Effector CD4-positive, alpha-beta T cell (primary cell): Measurements from ENCODE around the gene SLC8A1. TPM values are rescaled to one million over a fixed set of nuclear protein-coding genes. Genes with fewer than 3 reads are reported as not detected.

Source experiments
- DNase-seq: peaks from one replicate; pipeline ENCODE4 v3.0.0-alpha.2; 2020
- total RNA-seq: gene quantifications from one replicate; lab custom pipeline; 2026; lab: John Stamatoyannopoulos, UW

The SLC8A1 gene
- total RNA-seq: not detected

GRCh38 chr2:40451918-40452605 lies at the start of gene SLC8A1:
SLC8A1 (minus strand) TSS chr2:40452090.
- no peak for DNase-seq

DNA sequence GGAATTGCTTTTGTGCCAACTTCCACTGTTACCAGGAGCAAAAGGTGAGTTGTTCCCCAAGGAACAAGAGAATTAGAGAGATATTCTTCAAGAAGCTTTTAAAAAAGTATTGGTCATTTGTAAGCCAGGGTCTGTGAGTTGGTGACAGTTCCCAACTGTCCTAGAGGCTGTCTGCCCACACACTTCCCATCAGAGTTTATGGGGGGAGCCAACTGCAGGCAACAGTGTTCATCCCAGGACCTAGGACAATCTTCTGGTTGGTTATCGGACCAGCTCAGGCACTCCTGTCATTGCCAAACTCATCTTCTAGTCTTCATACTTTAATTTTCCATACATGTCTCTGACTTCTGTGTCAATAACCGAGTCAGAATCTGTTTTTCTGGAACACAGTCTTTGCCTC lies 47.5 kb upstream of the SLC8A1 start:
- DNase-seq: no peak

GRCh38 chr2:40497251-40497859 lies 45.5 kb upstream of the SLC8A1 start:
- DNase-seq: no peak

DNA sequence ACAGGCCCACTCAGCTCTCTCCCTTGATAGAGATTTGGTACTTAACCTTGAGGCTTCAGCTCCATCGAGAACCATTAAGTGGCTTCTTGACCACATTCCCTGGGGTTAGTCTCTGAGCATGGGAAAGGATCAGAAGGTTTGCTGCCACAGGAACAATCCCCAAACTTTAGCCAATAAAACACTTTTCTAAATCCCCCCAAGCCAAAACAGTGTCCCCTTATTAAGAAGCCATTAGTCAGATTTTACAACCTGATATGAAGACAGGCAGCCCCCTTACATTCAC lies 37.7 kb upstream of the SLC8A1 start:
- DNase-seq: no peak

- no peak for DNase-seq
Observed at GRCh38 chr2:40488927-40489677, 37.2 kb upstream of the SLC8A1 start.

GRCh38 chr2:40488101-40488601 lies 36.3 kb upstream of the SLC8A1 start:
- DNase-seq: no peak

DNA sequence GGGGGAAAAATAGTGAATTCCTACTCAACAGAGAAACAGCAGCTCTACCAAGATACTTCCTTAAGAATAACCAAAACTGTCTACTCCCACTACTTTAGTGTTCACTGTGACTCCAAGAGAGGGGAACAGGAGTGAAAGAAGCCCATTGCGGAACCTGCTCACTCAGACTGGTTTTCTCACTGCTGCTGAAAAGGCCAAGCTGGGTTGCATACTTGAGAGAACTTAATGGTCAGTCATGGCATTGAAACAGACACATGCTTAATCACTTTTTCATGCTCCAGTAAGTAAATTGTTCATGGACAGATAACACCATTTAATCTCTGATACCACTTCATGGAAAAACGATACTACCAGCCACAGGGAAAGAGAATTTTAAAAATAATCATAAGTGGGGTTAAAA lies 35.7 kb upstream of the SLC8A1 start:
- DNase-seq: no peak

DNA sequence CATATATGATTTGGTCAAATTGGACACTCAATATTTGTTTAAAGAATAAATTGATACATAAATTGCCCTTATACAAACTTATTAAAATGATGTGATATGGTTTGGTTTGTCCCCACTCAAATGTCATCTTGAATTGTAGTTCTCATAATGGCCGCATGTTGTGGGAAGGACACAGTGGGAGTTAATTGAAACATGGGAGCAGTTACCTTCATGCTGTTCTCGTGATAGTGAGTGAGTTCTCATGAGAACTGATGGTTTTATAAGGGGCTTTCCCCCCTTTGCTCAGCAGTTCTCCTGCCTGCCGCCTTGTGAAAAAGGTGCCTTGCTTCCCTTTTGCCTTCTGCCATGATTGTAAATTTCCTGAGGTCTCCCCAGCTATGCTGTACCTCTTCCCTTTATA lies 34.0 kb upstream of the SLC8A1 start:
- no peak for DNase-seq

DNA sequence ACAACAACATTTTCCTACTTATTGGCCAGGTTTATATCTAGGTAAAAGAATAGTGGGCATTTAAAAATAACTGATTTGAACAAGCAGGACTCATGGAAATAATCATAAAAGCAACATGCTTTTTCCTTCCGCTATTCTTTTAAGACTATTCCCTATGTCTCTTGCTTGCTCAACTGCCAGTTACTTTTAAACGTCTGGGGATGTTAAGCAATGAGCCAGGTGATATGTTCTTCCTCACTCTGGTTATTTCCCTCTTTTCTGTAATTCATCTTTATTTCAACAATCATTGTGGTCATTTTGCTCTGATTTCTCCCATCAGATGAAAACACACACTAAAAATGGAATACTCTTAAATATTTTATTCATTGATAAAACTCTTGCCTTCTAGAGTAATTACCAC lies 33.4 kb upstream of the SLC8A1 start:
- DNase-seq: no peak

DNA sequence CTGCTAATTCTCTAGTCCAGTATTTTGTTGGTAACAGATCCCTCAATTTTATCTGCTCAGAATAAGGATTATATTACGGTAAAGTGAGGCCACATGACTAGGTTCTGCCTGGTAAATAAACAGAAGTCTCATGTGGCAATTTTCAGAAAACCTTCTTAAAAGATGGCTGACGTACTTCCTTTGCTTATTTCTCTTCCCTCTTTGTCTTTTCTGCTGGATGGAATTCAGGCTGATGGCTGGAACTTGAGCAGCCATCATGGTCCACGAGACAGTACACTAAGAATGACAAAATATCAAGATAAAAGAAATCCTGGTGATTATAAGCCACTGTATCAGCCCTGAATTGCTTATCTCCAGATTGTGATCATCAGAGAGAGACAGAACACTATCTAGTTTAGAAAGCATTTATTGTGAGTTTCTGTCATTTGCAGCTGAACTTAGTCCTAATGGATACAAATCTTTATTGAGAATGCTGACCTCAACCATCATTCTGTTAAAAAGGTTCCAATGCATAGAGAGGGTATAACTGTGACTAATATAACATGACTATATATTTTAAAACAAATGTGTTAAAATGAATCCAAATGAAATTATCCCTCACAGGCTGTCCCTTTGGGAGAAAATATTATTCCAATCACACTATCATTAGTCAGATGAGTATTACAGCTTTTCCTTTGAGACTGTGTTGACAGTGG lies 31.8 kb upstream of the SLC8A1 start:
- DNase-seq: no peak

DNA sequence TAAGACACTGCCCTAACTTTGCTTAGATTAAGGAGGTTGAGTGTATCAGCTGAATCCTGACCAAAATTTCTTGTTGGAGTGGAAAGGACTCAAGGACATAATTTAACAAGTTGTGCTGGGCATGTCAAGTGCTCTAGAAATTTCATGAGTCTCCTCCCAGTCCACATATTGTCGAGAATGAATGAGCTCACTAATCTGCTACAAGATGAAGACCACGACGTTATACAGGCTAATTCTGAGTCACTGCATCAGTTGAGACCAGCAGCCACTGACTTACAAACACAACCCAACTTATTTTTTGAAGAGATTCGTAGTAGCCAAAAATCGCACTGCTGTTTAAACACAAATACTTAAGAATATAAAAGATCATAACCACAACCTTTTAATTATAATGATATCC lies 28.7 kb upstream of the SLC8A1 start:
- no peak for DNase-seq

GRCh38 chr2:40480073-40480472 lies 28.2 kb upstream of the SLC8A1 start:
- DNase-seq: no peak

DNA sequence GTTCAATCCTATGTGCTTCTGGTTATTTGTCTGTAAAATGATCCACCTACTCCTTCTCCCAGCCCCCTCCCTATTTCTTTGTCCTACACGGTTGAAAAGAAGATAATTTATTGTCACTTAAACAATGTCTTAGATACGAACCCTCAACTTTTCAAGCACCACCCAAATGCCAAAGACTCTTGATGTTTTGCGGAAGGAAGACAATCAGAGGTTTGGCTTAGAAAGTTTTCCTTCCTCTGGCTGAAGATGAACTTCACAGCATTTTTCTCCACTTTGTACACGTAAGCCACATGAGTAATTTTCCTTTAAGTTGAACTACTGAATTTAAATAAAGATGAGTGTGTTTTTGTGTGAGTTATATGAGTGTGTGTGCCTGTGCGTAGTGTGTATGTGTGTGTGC lies 25.5 kb upstream of the SLC8A1 start:
- DNase-seq: no peak

DNA sequence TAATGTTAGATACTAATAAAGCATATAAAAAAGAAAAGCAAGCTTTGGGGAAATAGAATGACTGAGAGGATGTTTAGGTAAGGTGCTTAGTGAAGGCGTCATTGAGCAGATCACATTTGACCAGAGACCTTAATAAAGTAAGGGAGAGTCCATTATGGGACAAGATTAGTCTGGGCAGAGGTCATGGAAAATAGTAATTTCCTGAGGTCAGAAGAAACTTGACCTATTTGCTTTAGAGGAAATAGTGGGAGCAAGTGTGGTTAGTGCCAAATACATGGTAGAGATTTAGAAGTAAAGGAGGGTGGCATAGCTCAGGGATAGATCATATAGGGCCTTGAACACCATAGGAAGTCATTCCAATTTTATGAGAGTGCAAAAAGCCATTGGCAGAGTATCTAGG lies 24.5 kb upstream of the SLC8A1 start:
- DNase-seq: no peak

GRCh38 chr2:40474306-40474705 lies 22.4 kb upstream of the SLC8A1 start:
- DNase-seq: no peak

- no peak for DNase-seq
Observed at GRCh38 chr2:40471866-40472265, 20.0 kb upstream of the SLC8A1 start.

DNA sequence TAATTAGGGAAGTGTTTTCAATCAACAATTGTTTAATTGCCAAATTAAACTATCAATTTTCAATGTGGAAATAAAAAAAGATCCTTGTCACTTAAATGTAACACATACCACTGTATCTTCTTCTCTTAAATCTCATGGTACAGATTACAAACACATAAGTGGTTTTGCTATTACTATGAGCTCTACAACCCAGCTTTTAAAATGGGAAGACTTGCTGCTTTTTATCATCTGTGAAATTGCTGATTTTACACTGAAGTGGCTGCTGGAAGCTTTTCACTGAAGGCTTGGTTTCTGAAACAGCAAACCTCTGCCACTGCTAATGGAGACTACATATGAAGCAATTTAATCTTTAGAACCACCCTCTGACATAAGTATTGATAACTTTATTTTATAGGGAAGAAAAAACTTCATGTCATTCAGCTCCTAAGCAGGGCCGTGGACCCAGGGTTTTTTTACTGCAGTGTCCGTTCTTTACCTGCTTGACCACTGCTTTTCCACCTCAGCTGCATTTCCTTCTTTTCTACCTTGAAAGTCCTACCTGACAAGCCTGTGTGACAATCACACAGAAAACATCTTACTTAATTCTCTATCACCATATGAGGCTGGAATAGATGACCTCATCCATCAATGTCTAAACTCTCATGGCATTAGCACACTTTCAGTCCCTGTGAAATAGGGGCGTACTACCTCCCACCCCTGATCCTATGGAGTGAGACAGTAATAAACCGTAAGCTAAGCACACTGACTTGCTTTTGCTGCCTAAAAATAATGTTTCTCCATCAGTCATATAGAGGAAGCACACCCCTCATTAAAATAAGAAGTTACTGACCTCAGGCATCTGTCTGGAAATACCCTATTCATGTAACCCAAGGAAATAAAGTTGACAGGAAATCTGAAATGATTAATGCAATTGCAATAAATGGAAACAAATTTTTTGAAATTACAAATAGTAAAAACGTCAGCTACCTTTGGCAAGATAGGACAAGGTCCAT lies 19.2 kb upstream of the SLC8A1 start:
- DNase-seq: no peak

GRCh38 chr2:40466935-40467572 lies 15.2 kb upstream of the SLC8A1 start:
- no peak for DNase-seq

- DNase-seq: no peak
Observed at GRCh38 chr2:40466332-40466906, 14.5 kb upstream of the SLC8A1 start.

- DNase-seq: no peak
Observed at GRCh38 chr2:40463112-40463511, 11.2 kb upstream of the SLC8A1 start.

DNA sequence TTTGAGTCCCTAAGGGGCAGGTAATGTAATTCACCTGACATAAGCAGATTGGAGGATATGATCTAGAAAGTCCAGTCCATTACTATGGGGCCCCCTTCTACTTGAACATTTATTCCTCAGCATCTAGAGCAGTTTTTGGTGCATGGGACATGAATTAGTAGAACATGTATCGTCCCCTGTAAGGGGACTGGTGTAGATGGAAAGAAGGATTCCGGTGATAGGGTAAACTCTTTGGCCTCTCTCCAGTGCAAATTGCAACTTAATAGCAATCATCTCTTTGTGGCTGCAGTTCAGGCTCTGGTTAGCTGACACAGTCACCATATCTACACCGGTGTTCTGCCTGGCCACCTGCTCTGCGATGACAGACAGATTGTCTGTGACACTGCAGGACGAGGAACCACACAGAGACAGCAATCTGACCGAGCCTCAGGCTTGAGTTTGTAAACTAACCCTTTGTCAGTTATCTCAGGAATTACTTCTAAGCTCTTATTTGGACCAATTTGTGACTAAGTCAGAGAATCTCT lies 6.4 kb upstream of the SLC8A1 start:
- DNase-seq: no peak
